ENCODE data around the gene PROP1.
"Not testable (repeated sequence)": the region's sequence is repeated elsewhere in the genome, so short reads cannot be mapped to it uniquely, and the experiment has no call there.

PROP1 gene

GRCh38 chr5:177982072-177982727, 13.8 kb downstream of the PROP1 start:
- DNase-seq, result no peak

GRCh38 chr5:177981296-177982071, 14.6 kb downstream of the PROP1 start:
- DNase-seq, result no peak

DNA sequence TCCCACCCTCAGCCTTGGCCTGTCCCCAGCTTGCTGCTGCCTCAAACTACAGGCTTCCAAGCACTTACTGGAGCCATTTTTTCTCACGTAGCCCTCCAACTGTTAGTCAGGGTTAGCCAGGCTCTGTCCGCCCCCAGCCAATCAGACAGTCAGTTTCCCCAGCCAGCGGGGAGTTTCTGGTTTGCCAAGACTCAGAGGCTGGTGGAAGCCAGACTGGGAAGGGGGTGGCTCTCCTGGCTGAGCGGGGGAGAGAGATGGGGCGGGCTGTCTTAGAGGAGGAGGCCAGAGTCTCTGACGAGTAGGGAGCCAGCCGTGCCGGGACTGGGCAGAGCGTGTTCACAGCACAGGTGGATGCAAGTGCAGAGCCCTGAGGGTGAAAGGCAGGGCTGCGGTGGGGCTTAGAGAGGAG, 15.3 kb downstream of the PROP1 start:
- DNase-seq, result no peak

DNA sequence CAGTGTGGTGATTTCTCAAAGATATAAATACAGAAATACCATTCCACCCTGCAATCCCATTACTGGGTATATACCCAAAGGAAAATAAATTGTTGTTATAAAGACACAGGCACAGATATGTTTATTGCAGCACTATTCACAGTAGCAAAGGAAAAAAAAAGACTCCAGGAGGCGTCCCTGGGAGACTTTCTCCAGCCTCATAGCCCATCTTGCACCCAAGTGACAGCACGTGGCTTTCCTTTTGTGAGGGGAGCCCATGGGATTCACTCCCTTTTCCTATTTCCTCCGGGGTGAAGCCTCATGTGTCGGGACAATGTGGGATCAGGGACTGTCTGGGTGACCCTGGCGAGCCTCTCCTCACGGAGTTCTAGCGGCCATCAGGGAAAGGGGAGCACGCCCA, 18.4 kb downstream of the PROP1 start:
- DNase-seq, result not testable (repeated sequence)

DNA sequence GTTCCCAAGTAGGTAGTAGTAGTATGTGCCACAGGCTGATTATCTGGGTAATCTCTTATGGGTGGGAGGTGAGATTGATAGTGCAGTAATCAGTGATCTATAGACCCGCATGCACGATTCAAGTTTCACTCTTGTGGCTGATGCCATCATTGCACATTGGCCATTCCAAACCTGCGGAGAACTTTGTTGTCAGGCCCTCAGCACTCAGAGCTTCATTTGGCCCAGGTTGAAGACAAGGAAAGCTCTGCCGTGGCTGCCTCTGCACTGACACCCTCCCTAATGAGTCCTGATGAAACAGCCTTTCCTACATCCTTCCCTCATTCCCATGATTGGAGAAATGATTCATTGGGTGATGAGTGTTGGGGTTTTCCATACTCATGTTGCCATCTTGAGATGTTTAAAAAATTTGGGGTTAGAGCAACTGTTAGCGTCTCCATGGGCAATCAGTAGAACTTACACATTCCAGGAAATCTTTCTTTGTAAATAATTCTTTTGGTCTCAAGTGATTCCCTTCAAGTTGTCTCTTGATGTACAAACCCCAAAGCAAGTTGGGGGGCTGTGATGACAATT, 22.9 kb downstream of the PROP1 start:
- no peak for DNase-seq

- DNase-seq, result no peak
Observed at GRCh38 chr5:177972613-177973012, 23.4 kb downstream of the PROP1 start.

DNA sequence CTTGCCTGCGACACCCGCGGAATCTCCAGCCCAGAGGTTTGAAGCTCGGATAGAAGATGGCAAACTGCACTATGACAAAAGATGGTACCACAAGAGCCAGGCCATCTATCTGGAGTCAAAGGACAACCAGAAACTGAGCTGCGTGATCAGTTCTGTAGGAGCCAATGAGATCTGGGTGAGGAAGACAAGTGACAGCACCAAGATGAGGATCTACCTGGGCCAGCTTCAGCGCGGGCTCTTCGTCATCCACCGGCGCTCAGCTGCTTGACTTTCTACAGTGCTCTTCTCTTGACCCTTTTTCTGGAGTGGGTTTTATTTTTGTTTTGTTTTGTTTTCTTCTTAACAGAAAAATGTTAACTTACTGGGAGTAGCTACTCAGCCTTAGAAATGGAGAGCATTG, 24.0 kb downstream of the PROP1 start:
- DNase-seq, result not testable (repeated sequence)

GRCh38 chr5:177968661-177969211, 27.3 kb downstream of the PROP1 start:
- no peak for DNase-seq

GRCh38 chr5:177967221-177967887, 28.7 kb downstream of the PROP1 start:
- no peak for DNase-seq

DNA sequence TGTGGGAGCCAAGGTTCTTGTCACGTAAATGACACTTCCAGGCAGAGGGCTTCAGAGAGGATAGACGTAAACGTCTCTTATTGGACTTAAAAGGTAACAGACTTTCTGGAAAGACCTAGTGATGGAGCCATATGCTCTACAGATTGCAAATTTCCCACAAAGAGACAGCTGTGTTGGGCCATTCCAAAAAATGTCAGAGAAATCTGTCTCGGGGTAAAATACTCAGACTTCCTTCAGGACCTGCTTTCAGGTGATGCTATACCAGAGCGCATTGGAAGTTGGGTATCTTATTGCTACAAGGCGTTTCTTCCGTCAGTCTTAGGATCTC, 29.2 kb downstream of the PROP1 start:
- no peak for DNase-seq

GRCh38 chr5:177966009-177966838, 29.8 kb downstream of the PROP1 start:
- DNase-seq, result no peak

DNA sequence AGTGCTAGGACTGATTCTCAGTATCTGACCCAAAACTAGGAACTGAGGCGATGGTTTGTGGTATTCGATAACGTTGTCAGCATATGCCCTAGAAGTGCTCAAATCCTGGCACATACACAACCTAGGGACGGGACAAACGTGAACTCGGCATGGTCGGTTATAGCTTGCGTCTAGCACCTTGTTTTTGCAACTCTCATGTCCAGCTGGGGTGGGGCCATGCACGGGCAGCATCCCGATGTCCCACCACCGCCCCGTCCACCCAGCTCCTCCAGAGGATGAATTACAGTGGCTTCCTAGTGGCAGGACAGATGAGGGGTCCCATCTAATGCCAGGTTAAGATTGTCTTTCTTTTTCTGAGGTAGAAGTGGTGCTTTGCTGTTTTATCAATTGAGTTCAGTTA, 31.6 kb downstream of the PROP1 start:
- no peak for DNase-seq

GRCh38 chr5:177963966-177964365, 32.1 kb downstream of the PROP1 start:
- no peak for DNase-seq

GRCh38 chr5:177959315-177959714, 36.7 kb downstream of the PROP1 start:
- no peak for DNase-seq

DNA sequence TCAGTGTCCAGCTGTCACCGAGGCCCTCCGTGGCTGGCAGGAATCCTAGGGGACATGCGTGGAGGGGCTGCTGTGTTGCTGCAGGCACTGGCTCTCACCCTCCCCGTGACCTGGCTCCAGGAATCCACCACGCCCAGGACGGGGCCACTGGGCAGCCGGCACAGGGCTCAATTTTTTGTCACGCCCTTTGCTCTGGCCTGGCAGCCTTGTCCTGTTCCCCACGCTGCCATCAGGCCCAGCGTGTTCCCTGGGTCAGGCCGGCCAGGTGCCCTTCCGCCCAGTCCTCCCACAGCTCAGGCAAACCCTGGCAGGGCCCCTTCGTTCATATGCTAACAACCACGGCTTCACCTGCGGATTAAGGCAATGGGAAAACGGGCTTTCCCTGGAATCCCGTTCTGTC, 37.3 kb downstream of the PROP1 start:
- DNase-seq, result no peak

- no peak for DNase-seq
Observed at GRCh38 chr5:177957241-177957640, 38.8 kb downstream of the PROP1 start.

GRCh38 chr5:177953101-177953500, 42.9 kb downstream of the PROP1 start:
- DNase-seq, result not testable (repeated sequence)

DNA sequence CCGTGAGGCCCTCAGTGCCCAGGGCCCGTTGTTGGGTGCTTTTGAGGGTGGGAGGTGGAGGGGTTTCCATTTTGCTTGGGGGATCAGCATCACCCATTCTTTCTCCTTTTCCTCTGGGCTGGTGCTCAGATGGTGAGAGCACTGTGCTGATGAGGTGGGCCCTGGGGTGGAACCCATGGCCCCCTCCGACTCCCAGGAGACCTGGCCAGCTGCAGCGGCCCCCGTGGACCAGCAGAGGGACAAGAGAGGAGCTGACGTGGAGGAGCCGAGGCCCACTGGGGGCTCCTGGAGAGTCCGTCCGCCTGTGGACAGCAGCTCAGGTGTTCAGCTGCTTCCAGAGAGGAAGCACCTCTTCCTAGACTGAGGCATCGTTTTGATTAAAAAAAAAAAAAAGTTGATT, 46.4 kb downstream of the PROP1 start:
- DNase-seq, result not testable (repeated sequence)

- not testable (repeated sequence) for DNase-seq
Observed at GRCh38 chr5:177949065-177949464, 47.0 kb downstream of the PROP1 start.

GRCh38 chr5:177947912-177948311, 48.1 kb downstream of the PROP1 start:
- peak; percentile 48 for DNase-seq

DNA sequence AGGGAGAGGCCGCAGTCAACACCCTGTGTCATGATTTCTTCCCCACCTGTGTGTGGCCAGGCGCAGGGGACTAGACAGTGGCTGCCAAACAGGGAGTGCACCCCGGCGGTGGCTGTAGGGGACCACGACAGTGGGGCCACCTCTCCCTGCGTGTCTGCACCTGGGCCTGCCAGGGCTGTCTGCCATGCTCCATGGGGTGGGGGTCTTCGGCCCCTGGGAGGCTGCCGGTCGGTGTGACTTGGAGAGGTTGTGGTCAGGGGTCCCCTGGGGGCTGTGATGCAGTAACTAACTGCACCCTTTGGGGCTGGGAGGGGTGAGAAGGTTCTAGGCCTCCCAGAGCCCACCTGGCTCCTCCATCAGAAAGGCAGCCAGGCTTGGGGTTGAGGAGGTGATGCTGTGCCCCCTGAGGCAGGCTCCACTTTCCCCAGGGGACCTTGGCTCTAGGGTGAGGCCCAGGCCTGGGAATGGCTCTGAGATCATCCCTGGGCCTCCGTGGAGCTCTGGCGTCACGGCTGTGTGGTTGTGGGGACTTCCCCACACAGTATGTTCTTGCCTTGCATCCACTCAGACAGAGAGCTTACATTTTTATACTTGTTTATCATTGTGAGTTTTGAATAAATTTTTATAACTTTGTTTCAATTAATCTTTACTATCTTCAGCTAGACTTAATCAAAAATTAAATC, 50.3 kb downstream of the PROP1 start:
- DNase-seq, result not testable (repeated sequence)

- DNase-seq, result not testable (repeated sequence)
Observed at GRCh38 chr5:177945145-177945544, 50.9 kb downstream of the PROP1 start.

Measured in NCI-H1105 treated with DMSO at 0.1 percent for 48 hours (cell line).